Head of caudate nucleus (tissue), 42 donors: Measurements from ENCODE around the gene CDH26.

Experiments
- DNase-seq, 42 donors: peaks; one replicate each; pipeline versions ENCODE4 v3.0.0 to v3.0.0-alpha.2; 2020 to 2021; ENCODE audit warnings: mixed read lengths in 7 of 42
- intact Hi-C: fragments of 100-400 bp; cut with DNase I; formaldehyde crosslinking; loops from one replicate; pipeline ENCODE4 v1.15.0; 2022

Gene CDH26

GRCh38 chr20:60003776-60004175 is 45.6 kb downstream of the CDH26 start:
- no peak for DNase-seq
- intact Hi-C loops = no loop called here

- no peak for DNase-seq
- intact Hi-C loops = no loop called here
These were observed 48.0 kb downstream of the CDH26 start for GRCh38 chr20:60006261-60006660.

DNA sequence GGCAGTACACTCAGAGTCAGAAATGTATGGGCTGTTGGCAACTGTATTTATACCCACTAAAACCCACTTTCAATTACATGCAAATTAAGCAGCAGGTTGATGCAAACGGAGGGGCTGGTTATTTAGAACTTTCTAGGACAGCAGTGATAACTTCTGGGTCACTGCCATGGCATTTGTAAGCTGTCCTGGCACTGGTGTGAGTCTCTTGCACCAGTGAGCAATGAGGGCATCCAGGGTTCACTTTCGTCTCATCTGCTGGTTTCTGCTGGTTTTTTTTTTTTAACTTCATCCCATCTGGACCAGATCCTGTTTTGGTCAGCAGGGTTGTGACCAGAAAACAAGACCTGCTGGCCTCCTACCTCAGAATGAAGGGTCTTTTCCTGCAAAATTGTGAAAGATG is 49.2 kb downstream of the CDH26 start:
- no peak for DNase-seq
- intact Hi-C loops = no loop called here

DNA sequence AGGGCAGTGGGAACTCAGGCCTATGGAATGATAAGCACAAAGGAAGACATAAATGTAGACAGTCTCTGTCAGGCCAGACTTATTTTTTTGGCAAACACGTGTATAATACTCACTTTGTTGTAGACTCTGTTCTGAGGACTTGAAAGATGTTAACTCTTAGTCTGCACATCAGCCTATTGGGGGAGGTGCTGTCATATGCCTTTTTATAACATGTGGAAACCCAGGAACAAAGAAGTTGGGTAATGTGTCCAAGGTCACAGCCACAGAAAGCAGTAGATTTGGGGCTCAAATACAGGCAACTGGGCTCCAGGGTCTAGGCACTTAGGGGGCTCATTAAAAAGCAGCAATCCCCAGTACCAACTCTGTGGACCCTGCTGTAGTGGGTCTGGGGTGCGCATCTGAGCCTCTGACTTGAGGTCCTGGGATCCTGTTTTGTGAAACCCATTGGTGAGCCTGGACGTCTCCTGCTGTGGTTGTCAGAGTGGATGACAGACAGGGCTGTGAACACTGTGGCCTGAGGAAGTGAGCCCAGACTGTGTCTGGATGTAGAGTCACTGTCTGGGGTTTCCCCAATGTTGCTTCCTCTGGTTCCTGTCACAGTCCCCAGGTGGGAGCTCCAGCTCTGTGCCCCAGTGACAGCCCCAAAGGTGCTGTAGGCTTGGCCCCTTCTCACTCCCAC is 50.0 kb downstream of the CDH26 start:
- intact Hi-C loops = no loop called here
- peak in 4 of 42 donors; percentile 8 to 36 (median 14) for DNase-seq

- no peak for DNase-seq
- intact Hi-C loops = no loop called here
These were observed 51.1 kb downstream of the CDH26 start for GRCh38 chr20:60009318-60009717.

- peak in 3 of 42 donors; percentile 21 to 33 (median 32) for DNase-seq
- intact Hi-C loops = no loop called here
These were observed 51.8 kb downstream of the CDH26 start for GRCh38 chr20:60009826-60010616.

GRCh38 chr20:60010689-60011458 is 52.7 kb downstream of the CDH26 start:
- no peak for DNase-seq
- intact Hi-C loops = no loop called here

DNA sequence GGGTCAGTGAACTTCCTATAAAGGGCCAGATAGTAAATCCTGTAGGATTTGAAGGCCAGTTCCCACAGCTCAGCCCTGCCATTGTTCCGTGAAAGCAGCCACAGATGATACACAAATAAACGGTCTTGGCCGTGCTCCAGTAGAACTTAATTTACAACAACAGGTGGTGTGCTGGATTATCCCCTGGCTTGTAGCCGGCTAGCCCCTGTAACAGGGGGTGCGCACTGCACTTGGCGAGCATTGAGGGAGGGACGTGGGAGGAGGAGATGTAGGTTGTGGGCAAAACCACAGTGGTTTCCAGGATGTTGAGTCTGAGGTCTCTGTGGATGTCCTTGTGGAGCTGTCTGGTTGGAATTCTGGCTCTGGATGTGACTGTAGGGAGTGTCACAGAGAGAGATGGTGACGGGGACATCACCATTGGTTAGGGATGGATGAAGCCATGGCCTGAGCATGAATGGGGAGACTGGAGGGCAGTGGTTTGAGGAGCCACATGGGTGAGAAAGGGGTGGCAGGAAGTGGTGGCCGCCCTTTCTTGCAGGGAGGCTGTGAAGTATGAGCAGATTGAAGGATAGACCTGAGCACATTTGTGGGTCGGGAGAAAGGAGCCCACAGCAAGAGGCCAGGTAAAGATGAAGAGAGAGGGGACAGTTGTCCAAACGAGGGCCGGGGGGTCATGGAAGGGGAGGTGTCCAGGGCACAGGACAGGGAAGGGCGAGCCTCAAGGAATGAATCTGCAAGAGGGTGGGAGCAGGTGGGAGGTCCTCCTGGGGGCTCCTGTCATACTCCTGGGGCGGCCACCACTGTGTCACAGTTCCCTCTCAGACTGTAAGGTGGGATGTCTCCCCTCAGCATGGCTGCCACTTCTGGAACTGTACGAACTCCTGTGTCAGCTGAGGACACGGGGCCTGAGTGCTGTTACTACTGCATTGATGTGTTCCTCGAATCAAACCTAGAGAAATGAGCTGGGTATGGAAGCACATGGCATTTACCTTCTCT is 53.6 kb downstream of the CDH26 start:
- intact Hi-C loops = no loop called here
- no peak for DNase-seq

- no peak for DNase-seq
- intact Hi-C loops = no loop called here
These were observed 55.3 kb downstream of the CDH26 start for GRCh38 chr20:60013296-60014139.

GRCh38 chr20:60016406-60016805 is 58.2 kb downstream of the CDH26 start:
- DNase-seq = no peak
- intact Hi-C loops = no loop called here

DNA sequence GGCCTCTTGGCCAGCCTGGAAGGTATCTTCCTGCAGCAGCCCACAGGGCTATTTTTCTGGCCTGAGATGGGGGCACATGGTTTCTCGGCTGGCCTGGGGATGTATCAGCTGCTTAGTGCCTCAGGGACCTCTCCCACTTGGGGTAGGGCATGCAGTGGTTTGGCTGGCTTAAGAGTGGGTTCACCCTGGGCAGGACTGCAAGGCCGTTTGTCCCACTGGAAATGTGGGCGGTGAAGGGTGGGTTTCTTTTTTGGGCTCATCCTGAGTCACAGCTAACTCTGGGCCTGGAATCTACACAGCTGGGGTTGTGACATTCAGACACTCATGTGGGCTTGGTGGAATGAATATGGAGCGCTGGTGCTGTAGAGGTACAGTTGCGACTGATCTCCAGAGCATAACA is 62.0 kb downstream of the CDH26 start:
- DNase-seq = peak in 1 of 42 donors; percentile 13
- intact Hi-C loops = no loop called here

DNA sequence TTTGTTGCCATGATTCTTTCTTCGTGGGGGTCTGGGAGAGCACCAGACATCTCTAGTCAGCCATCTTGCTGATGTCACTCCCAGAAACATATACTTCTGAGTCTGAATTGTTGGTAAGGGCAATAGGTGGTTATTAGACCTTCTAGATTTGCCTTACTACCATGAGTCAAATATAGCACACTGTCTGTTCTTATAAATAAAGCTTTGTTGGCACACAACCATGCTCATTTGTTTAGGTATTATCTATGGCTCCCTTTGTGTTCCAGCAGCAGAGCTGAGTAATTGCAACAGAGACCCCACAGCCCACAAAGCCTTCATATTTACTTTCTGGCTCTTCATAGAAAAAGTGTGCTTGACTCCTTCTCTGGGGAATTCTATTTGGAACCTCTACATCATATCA is 62.9 kb downstream of the CDH26 start:
- no peak for DNase-seq
- intact Hi-C loops = no loop called here

DNA sequence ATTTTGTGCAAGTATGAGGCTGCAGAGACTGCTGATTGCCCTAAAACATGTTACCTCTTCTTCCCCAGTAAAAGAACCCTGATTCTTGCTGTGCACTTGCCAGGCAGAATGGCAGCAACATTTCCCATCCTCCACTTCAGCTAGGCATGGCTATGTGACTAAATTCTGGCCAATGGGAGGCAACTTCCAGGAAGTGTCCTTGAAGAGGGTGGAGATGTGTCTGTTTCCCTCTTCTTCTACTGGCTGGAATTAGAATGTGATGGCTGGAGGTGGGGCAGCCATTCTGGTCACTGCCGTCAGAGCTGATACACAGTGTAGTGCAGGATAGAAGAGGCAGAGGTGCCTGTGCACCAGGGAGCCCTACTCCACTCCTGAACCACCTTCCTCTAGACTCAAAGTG is 64.6 kb downstream of the CDH26 start:
- intact Hi-C loops = no loop called here

GRCh38 chr20:60024245-60024644 is 66.0 kb downstream of the CDH26 start:
- intact Hi-C loops = no loop called here
- no peak for DNase-seq

More for the DNA sequence above, 64.6 kb downstream of the CDH26 start:
- no peak for DNase-seq

DNA sequence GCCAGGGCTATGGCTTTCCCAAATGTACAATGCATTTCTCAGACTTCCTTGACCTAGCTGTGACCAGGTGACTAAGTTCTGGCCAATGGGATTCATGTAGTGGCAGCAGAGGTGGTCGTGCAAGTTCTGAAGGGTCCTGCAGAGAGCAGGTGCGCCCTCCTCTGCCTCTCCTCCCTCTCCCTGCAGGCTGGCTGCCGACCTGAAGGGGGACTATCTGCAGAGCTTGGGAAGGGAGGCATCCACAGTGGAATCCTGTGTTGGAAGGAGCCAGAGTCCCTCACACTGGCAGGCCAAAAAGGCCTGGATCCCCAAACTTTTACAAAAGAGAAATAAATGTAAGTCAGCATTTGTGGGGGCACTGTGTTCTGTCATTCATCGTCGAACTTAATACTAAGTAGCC is 66.6 kb downstream of the CDH26 start:
- intact Hi-C loops = no loop called here
- DNase-seq = peak in 1 of 42 donors; percentile 9

- no peak for DNase-seq
- intact Hi-C loops = no loop called here
These were observed 67.8 kb downstream of the CDH26 start for GRCh38 chr20:60026010-60026409.

GRCh38 chr20:60030471-60030870 is 72.2 kb downstream of the CDH26 start:
- DNase-seq = no peak
- intact Hi-C loops = no loop called here

- no peak for DNase-seq
- intact Hi-C loops = no loop called here
These were observed 72.9 kb downstream of the CDH26 start for GRCh38 chr20:60031107-60031506.
